Activated B cell treated with CpG ODN at 0.5 μM for 24 hours (primary cell): ENCODE measurements around the gene USP24. TPM values are rescaled to one million over a fixed set of nuclear protein-coding genes. Genes with fewer than 3 reads are reported as not detected.
"Not testable (repeated sequence)": the region's sequence is repeated elsewhere in the genome, so short reads cannot be mapped to it uniquely, and the experiment has no call there.

Experiments used
- ATAC-seq: fragments of 200-7000 bp; cut with Tn5 transposase; one replicate; pipeline ENCODE4 v1.10.0; 2021; ENCODE audit warnings: low read depth, mild to moderate bottlenecking, moderate library complexity
- CTCF ChIA-PET: fragments of 350-600 bp; sonication (Branson Sonifier 250); formaldehyde crosslinking; loops from one replicate; lab custom pipeline; 2021; ENCODE audit warnings: antibody characterized with exemption; lab: Charles Lee
- POLR2A ChIA-PET: fragments of 350-600 bp; sonication (Branson Sonifier 250); formaldehyde crosslinking; loops from one replicate; lab custom pipeline; 2021; ENCODE audit warnings: antibody characterized with exemption; lab: Charles Lee
- DNase-seq: peaks from one replicate; pipeline ENCODE4 v3.0.0; 2022
- H3K27ac Mint-ChIP-seq: one replicate; pipeline ENCODE4 v1.8.0; 2020; ENCODE audit warnings: mixed read lengths
- H3K27me3 Mint-ChIP-seq: one replicate; pipeline ENCODE4 v1.8.0; 2021; ENCODE audit warnings: mixed read lengths
- H3K36me3 Mint-ChIP-seq: one replicate; pipeline ENCODE4 v1.8.0; 2021; ENCODE audit warnings: low read depth, mixed read lengths
- H3K4me1 Mint-ChIP-seq: one replicate; pipeline ENCODE4 v1.8.0; 2021; ENCODE audit warnings: mixed read lengths
- H3K4me3 Mint-ChIP-seq: one replicate; pipeline ENCODE4 v1.8.0; 2020; ENCODE audit warnings: mild to moderate bottlenecking, mixed read lengths
- H3K9me3 Mint-ChIP-seq: one replicate; pipeline ENCODE4 v1.8.0; 2020; ENCODE audit warnings: mixed read lengths
- CTCF ChIP-seq: fragments of 200-600 bp; IDR thresholded peaks from one replicate; pipeline ENCODE4 v1.8.0; 2022; ENCODE audit warnings: antibody characterized with exemption, mild to moderate bottlenecking
- intact Hi-C: fragments of 100-400 bp; cut with micrococcal nuclease; formaldehyde crosslinking; loops from one replicate; pipeline ENCODE4 v1.15.1; 2024
- total RNA-seq: library from RNA; stranded (reverse); gene quantifications from 2 replicates; pipeline ENCODE4 v1.2.3, GENCODE V29; 2022

USP24 gene
- total RNA-seq, 1 donor from 2014 or later = 91.4 TPM

- Mint-ChIP-seq H3K4me1 (no peaks in the 10 kb centered on the region), H3K36me3 (peaks cover 90% of the 10 kb centered on the region), H3K4me3 (no peak overlapping the region), H3K27ac (no peak overlapping the region), H3K27me3 (no peaks in the 10 kb centered on the region), H3K9me3 (no peaks in the 10 kb centered on the region)
- POLR2A ChIA-PET = no interaction called here
- no peak for DNase-seq
- no peak for ATAC-seq
- TF ChIP-seq CTCF = no peak
- intact Hi-C loops = no loop called here
- CTCF ChIA-PET = no interaction called here
Observed at GRCh38 chr1:55117941-55118340, 97.2 kb downstream of the USP24 start.

GRCh38 chr1:55109005-55109404, 106.2 kb downstream of the USP24 start:
- DNase-seq, H3K4me3 Mint-ChIP-seq, H3K27ac Mint-ChIP-seq, CTCF ChIA-PET, H3K27me3 Mint-ChIP-seq, H3K4me1 Mint-ChIP-seq, ATAC-seq, H3K9me3 Mint-ChIP-seq, intact Hi-C loops, POLR2A ChIA-PET: not testable (repeated sequence)
- H3K36me3 Mint-ChIP-seq = peaks cover 91% of the 10 kb centered on the region

- CTCF ChIA-PET = no interaction called here
- Mint-ChIP-seq H3K36me3 (peaks cover 89% of the 10 kb centered on the region), H3K27ac (no peak overlapping the region), H3K4me3 (no peak overlapping the region), H3K27me3 (no peaks in the 10 kb centered on the region), H3K9me3 (no peaks in the 10 kb centered on the region), H3K4me1 (no peaks in the 10 kb centered on the region)
- POLR2A ChIA-PET = no interaction called here
- intact Hi-C loops = no loop called here
- no peak for ATAC-seq
- TF ChIP-seq CTCF = no peak
- DNase-seq = no peak
Observed at GRCh38 chr1:55107101-55107500, 108.1 kb downstream of the USP24 start.

GRCh38 chr1:55103891-55104290, 111.3 kb downstream of the USP24 start:
- Mint-ChIP-seq H3K9me3 (no peaks in the 10 kb centered on the region), H3K36me3 (peaks cover 93% of the 10 kb centered on the region), H3K27ac (no peak overlapping the region), H3K4me3 (no peak overlapping the region), H3K4me1 (no peaks in the 10 kb centered on the region), H3K27me3 (no peaks in the 10 kb centered on the region)
- ChIA-PET POLR2A (no interaction called here), CTCF (no interaction called here)
- ATAC-seq = no peak
- intact Hi-C loops = no loop called here
- DNase-seq = no peak
- no peak for TF ChIP-seq CTCF

- CTCF ChIA-PET = no interaction called here
Observed at GRCh38 chr1:55095095-55095494, 120.1 kb downstream of the USP24 start.

More at GRCh38 chr1:55095095-55095494, 120.1 kb downstream of the USP24 start:
- POLR2A ChIA-PET = no interaction called here
- no peak overlapping the region for H3K4me3 Mint-ChIP-seq
- H3K4me1 Mint-ChIP-seq = no peaks in the 10 kb centered on the region
- no peaks in the 10 kb centered on the region for H3K27me3 Mint-ChIP-seq
- H3K27ac Mint-ChIP-seq = no peak overlapping the region
- no peak for ATAC-seq
- peaks cover 96% of the 10 kb centered on the region for H3K36me3 Mint-ChIP-seq
- TF ChIP-seq CTCF = no peak
- intact Hi-C loops = loop anchor here (2.0 to 5.0 kb wide), 2 partner anchors 16 to 37 kb away; no protein-coding TSS in a partner anchor
- H3K9me3 Mint-ChIP-seq = no peaks in the 10 kb centered on the region
- DNase-seq = no peak
